Endodermal cell (in vitro differentiated cells): Measurements from ENCODE around the gene PDZRN4. TPM values are rescaled to one million over a fixed set of nuclear protein-coding genes. Genes with fewer than 3 reads are reported as not detected.

ENCODE experiments used
- DNase-seq: peaks from one replicate; pipeline ENCODE4 v3.0.0-alpha.2; 2017
- H3K27ac ChIP-seq: 2 replicates; pipeline ENCODE4 v1.5.1; 2013; ENCODE audit warnings: mild to moderate bottlenecking, low read depth, low read length, moderate library complexity
- H3K27me3 ChIP-seq: 2 replicates; pipeline ENCODE4 v1.6.1; 2013; ENCODE audit warnings: mild to moderate bottlenecking, low read length, moderate library complexity; ENCODE audit not compliant: insufficient read depth, control insufficient read depth, poor library complexity, severe bottlenecking
- H3K36me3 ChIP-seq: 2 replicates; pipeline ENCODE4 v1.7.0; 2013; ENCODE audit warnings: mild to moderate bottlenecking, low read length, moderate library complexity; ENCODE audit not compliant: control insufficient read depth, insufficient read depth
- H3K4me1 ChIP-seq: one replicate; pipeline ENCODE4 v1.7.0; 2013; ENCODE audit warnings: low read length; ENCODE audit not compliant: control insufficient read depth, insufficient read depth
- H3K4me3 ChIP-seq: 2 replicates; pipeline ENCODE4 v1.5.1; 2013; ENCODE audit warnings: mild to moderate bottlenecking, low read length, moderate library complexity
- H3K9ac ChIP-seq: 2 replicates; pipeline ENCODE4 v1.6.1; 2013; ENCODE audit warnings: mild to moderate bottlenecking, low read length, moderate library complexity; ENCODE audit not compliant: poor library complexity, severe bottlenecking; ENCODE audit errors: extremely low read depth
- H3K9me3 ChIP-seq: 2 replicates; pipeline ENCODE4 v1.6.1; 2013; ENCODE audit warnings: mild to moderate bottlenecking, low read length, moderate library complexity; ENCODE audit not compliant: control insufficient read depth
- H3K27ac Mint-ChIP-seq: 2 replicates; pipeline ENCODE4 v1.8.0; 2020; ENCODE audit warnings: mixed read lengths
- H3K27me3 Mint-ChIP-seq: 2 replicates; pipeline ENCODE4 v1.8.0; 2021; ENCODE audit warnings: mild to moderate bottlenecking, mixed read lengths; ENCODE audit not compliant: insufficient read depth
- H3K36me3 Mint-ChIP-seq: 2 replicates; pipeline ENCODE4 v1.8.0; 2020; ENCODE audit warnings: low read depth, mixed read lengths
- H3K4me1 Mint-ChIP-seq: 2 replicates; pipeline ENCODE4 v1.8.0; 2020; ENCODE audit warnings: mixed read lengths
- H3K4me3 Mint-ChIP-seq: 2 replicates; pipeline ENCODE4 v1.8.0; 2020; ENCODE audit warnings: mild to moderate bottlenecking, moderate library complexity, mixed read lengths
- H3K9me3 Mint-ChIP-seq: 2 replicates; pipeline ENCODE4 v1.8.0; 2020; ENCODE audit warnings: mild to moderate bottlenecking, mixed read lengths
- CTCF ChIP-seq: fragments of 200-600 bp; sonication (generic); conservative IDR thresholded peaks from 2 replicates; pipeline ENCODE4 v1.5.0; 2021; ENCODE audit warnings: antibody characterized with exemption, mild to moderate bottlenecking
- WGBS, 2 experiments: methylation state at CpG; one replicate each; pipeline versions ENCODE4 v1.1.5 to v1.1.7; 2013; ENCODE audit warnings: missing lambda C conversion rate in 2 of 2, mixed read lengths in 1 of 2; ENCODE audit not compliant: insufficient coverage in 1 of 2, insufficient read length in 1 of 2; 5-methylcytosine and 5-hydroxymethylcytosine counted together
- total RNA-seq, 2 donors: library from RNA; stranded (reverse); fragmentation: NEBNext Ultra II Directional in 1 of 2; extraction: Animal tissue kit (Norgen Biotek cat#: 25700) in 1 of 2; gene quantifications; 2 replicates in 1 of 2; 3 replicates in 1 of 2; pipeline ENCODE4 v1.2.1, GENCODE V29; 2021

Gene PDZRN4
- total RNA-seq, 2 donors from 2014 or later, result 1.6 to 1.9 TPM

GRCh38 chr12:41548926-41549325 lies 360.8 kb downstream of the PDZRN4 start:
- TF ChIP-seq CTCF, result no peak
- no peak overlapping the region for H3K27ac ChIP-seq
- peaks cover 3% of the 10 kb centered on the region for H3K4me1 Mint-ChIP-seq
- no peak for DNase-seq
- H3K9ac ChIP-seq, result no peak overlapping the region
- no peaks in the 10 kb centered on the region for H3K36me3 Mint-ChIP-seq
- no peaks in the 10 kb centered on the region for H3K36me3 ChIP-seq
- no peak overlapping the region for H3K4me3 ChIP-seq
- no peaks in the 10 kb centered on the region for H3K9me3 ChIP-seq
- no peaks in the 10 kb centered on the region for H3K27me3 ChIP-seq
- no peak overlapping the region for H3K4me3 Mint-ChIP-seq
- no peak overlapping the region for H3K27ac Mint-ChIP-seq
- 93 to 98% methylated on average over 3 to 4 of the region's 4 CpGs for WGBS, 2 experiments
- H3K4me1 ChIP-seq, result no peaks in the 10 kb centered on the region
- H3K27me3 Mint-ChIP-seq, result no peaks in the 10 kb centered on the region
- H3K9me3 Mint-ChIP-seq, result no peaks in the 10 kb centered on the region

DNA sequence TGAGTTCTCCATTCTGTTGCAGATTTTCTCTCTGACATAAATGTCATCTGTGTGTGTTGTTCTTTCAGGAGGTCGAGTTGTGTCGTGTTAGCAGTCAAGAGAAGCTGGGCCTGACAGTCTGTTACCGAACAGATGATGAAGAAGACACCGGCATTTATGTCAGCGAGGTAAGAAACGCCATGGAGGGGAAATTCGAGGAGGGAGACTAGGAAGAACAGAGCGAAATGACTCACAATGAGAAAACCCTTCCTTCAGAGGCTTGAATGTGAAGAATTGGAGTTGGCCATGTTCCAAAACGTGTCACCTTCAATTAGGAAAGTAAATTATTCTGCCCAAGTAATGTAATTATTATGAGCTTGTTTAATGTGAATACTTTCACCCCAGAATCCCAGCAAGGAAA lies 364.5 kb downstream of the PDZRN4 start:
- Mint-ChIP-seq H3K4me3 (no peak overlapping the region), H3K27ac (no peak overlapping the region), H3K4me1 (peaks cover 9% of the 10 kb centered on the region), H3K9me3 (no peaks in the 10 kb centered on the region), H3K36me3 (no peaks in the 10 kb centered on the region), H3K27me3 (no peaks in the 10 kb centered on the region)
- WGBS, 2 experiments, result 82 to 87% methylated on average over 8 to 9 of the region's 9 CpGs
- H3K36me3 ChIP-seq, result no peaks in the 10 kb centered on the region
- H3K9ac ChIP-seq, result no peak overlapping the region
- no peak for DNase-seq
- no peak for TF ChIP-seq CTCF
- H3K27ac ChIP-seq, result no peak overlapping the region
- H3K9me3 ChIP-seq, result no peaks in the 10 kb centered on the region
- no peaks in the 10 kb centered on the region for H3K4me1 ChIP-seq
- H3K4me3 ChIP-seq, result no peak overlapping the region
- H3K27me3 ChIP-seq, result no peaks in the 10 kb centered on the region

DNA sequence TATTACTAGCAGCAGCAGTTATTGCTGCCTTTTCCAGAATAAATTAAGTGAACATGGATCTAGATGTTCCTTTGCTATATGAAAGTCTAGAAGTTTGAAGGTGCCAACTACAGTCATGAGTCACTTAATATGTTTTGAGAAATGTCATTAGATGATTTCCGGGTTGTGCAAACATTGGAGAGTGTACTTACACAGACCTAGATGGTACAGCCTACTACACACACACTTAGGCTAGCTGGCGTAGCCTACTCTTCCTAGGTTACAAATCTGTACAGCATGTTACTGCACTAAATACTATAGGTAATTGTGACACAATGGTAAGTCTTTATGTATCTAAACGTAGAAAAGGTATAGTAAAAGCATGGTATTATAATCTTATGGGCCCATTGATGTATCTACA lies 368.1 kb downstream of the PDZRN4 start:
- TF ChIP-seq CTCF, result no peak

More for the DNA sequence above, 368.1 kb downstream of the PDZRN4 start:
- Histone ChIP-seq H3K27me3 (no peaks in the 10 kb centered on the region), H3K9me3 (no peaks in the 10 kb centered on the region), H3K36me3 (no peaks in the 10 kb centered on the region), H3K4me3 (no peak overlapping the region), H3K27ac (no peak overlapping the region), H3K4me1 (no peaks in the 10 kb centered on the region), H3K9ac (no peak overlapping the region)
- 91 to 96% methylated on average over 1 of the region's 3 CpGs for WGBS, 2 experiments
- no peak overlapping the region for H3K4me3 Mint-ChIP-seq
- no peaks in the 10 kb centered on the region for H3K9me3 Mint-ChIP-seq
- H3K4me1 Mint-ChIP-seq, result peaks cover 11% of the 10 kb centered on the region
- no peak overlapping the region for H3K27ac Mint-ChIP-seq
- DNase-seq, result no peak
- no peaks in the 10 kb centered on the region for H3K36me3 Mint-ChIP-seq
- no peaks in the 10 kb centered on the region for H3K27me3 Mint-ChIP-seq
